HL-60 (cell line): ENCODE results near the gene EVPL.

Experiments used
- CTCF ChIP-seq: IDR thresholded peaks from one replicate; pipeline ENCODE4 v1.5.1; 2011; ENCODE audit warnings: low read length, control low read depth, inconsistent platforms; ENCODE audit not compliant: insufficient read depth
- GABPA ChIP-seq: IDR thresholded peaks from 2 replicates; pipeline ENCODE4 v1.6.1; 2012; ENCODE audit warnings: low read depth
- POLR2AphosphoS5 ChIP-seq: IDR thresholded peaks from 2 replicates; pipeline ENCODE4 v1.6.1; 2012; ENCODE audit warnings: low read depth
- REST ChIP-seq: IDR thresholded peaks from 2 replicates; pipeline ENCODE4 v1.6.1; 2012; ENCODE audit warnings: low read depth; ENCODE audit not compliant: insufficient replicate concordance
- SPI1 ChIP-seq: IDR thresholded peaks from 2 replicates; pipeline ENCODE4 v1.6.1; 2012; ENCODE audit warnings: low read depth, mild to moderate bottlenecking, borderline replicate concordance

- TF ChIP-seq POLR2AphosphoS5 (no peak), CTCF (no peak), SPI1 (no peak), GABPA (no peak), REST (no peak)
Observed at GRCh38 chr17:75987041-75987440, 40.1 kb downstream of the EVPL start.
